NB4 (cell line): ENCODE results near the gene TMED6.

ENCODE experiments used
- DNase-seq: peaks from one replicate; pipeline ENCODE4 v3.0.0; 2010; ENCODE audit warnings: low read depth
- H3K4me3 ChIP-seq: one replicate; pipeline ENCODE4 v1.5.1; 2011; ENCODE audit warnings: mild to moderate bottlenecking, low read depth, low read length, moderate library complexity
- CTCF ChIP-seq: IDR thresholded peaks from one replicate; pipeline ENCODE4 v1.5.1; 2012; ENCODE audit warnings: low read depth, low read length
- MAX ChIP-seq: IDR thresholded peaks from 2 replicates; pipeline ENCODE4 v1.6.1; 2011; ENCODE audit warnings: low read depth, low read length
- MYC ChIP-seq: IDR thresholded peaks from 2 replicates; pipeline ENCODE4 v1.6.1; 2011; ENCODE audit warnings: low read depth, low read length
- POLR2A ChIP-seq: IDR thresholded peaks from 2 replicates; pipeline ENCODE4 v1.6.1; 2011; ENCODE audit warnings: mild to moderate bottlenecking; ENCODE audit not compliant: insufficient read length; ENCODE audit errors: extremely low read depth

The TMED6 gene

GRCh38 chr16:69310653-69311532 lies 40.7 kb downstream of the TMED6 start, which contains the start of gene VPS4A:
Gene VPS4A (plus strand): TSS chr16:69311350. CDS start chr16:69311512, 162 bp downstream.
- TF ChIP-seq CTCF (peak; percentile 74), MYC (peak; percentile 74; the same call in 1 of the 2 replicates), POLR2A (peak; percentile 59), MAX (peak; percentile 70)
- DNase-seq: peak; percentile 97
- H3K4me3 ChIP-seq: peak within 1 kb of the TSS; percentile 84

GRCh38 chr16:69309316-69309715 lies 42.3 kb downstream of the TMED6 start:
- no peak for DNase-seq
- no peak for TF ChIP-seq MYC
- TF ChIP-seq POLR2A: no peak
- no peak for TF ChIP-seq CTCF
- TF ChIP-seq MAX: no peak
- no peak overlapping the region for H3K4me3 ChIP-seq

- TF ChIP-seq MAX: no peak
- no peak for TF ChIP-seq POLR2A
- TF ChIP-seq CTCF: no peak
- TF ChIP-seq MYC: no peak
- H3K4me3 ChIP-seq: no peak overlapping the region
- DNase-seq: no peak
Measured at GRCh38 chr16:69307856-69308255, 43.7 kb downstream of the TMED6 start.

- no peak for TF ChIP-seq CTCF
- TF ChIP-seq POLR2A: no peak
- TF ChIP-seq MAX: no peak
- no peak for DNase-seq
- H3K4me3 ChIP-seq: no peak overlapping the region
Measured at GRCh38 chr16:69307091-69307490, 44.5 kb downstream of the TMED6 start.

- no peak overlapping the region for H3K4me3 ChIP-seq
- TF ChIP-seq POLR2A (no peak), CTCF (no peak), MAX (no peak), MYC (no peak)
- DNase-seq: no peak
Measured at GRCh38 chr16:69306031-69306430, 45.6 kb downstream of the TMED6 start.
